K562 (cell line): ENCODE results near the gene USP48. TPM values are rescaled to one million over a fixed set of nuclear protein-coding genes. Genes with fewer than 3 reads are reported as not detected.

Experiments used
- ATAC-seq: fragments of 200-7000 bp; cut with Tn5 transposase; 3 replicates; pipeline ENCODE4 v1.9.1; 2020; ENCODE audit warnings: moderate library complexity
- BruUV-seq: library from RNA; stranded (reverse); fragments of 400-500 nt; replicated peaks from 2 replicates; lab custom pipeline; 2021; lab: Mats Ljungman, UMichigan
- CTCF ChIA-PET: fragments of 300-600 bp; formaldehyde crosslinking; extraction: SDS; loops from one replicate; lab custom pipeline; 2021; ENCODE audit warnings: low intra/inter-chr PET ratio; lab: Yijun Ruan, JAX
- POLR2A ChIA-PET: fragments of 300-600, 350-650 bp; sonication (Branson Sonifier 250); formaldehyde crosslinking; extraction: SDS; loops from one replicate; lab custom pipeline; 2021; ENCODE audit warnings: antibody characterized with exemption, inconsistent platforms; lab: Yijun Ruan, JAX
- DNase-seq, 4 experiments: peaks; one replicate each; pipeline versions ENCODE4 v3.0.0 to v3.0.0-alpha.2; 2011 to 2018; ENCODE audit warnings: low spot score in 3 of 4, mixed read lengths in 3 of 4; ENCODE audit errors: extremely low read depth in 1 of 4
- FAIRE-seq: peaks from 2 replicates; lab custom pipeline; 2011; peaks lifted over from hg19 to GRCh38; lab: Jason Lieb, UNC
- H2AFZ ChIP-seq: 2 replicates; pipeline ENCODE4 v1.6.0; 2011; ENCODE audit warnings: low read depth, low read length, control low read depth, inconsistent platforms
- H3K27ac ChIP-seq: fragments of 200-600 bp; 3 replicates; pipeline ENCODE4 v1.8.0; 2011; ENCODE audit warnings: low read depth, mild to moderate bottlenecking, control low read depth, inconsistent platforms, low read length, moderate library complexity, mixed read lengths; ENCODE audit errors: extremely low read depth
- H3K27me3 ChIP-seq, 2 experiments: fragments of 300-600 bp in 1 of 2; 2 replicates in 1 of 2; 3 replicates in 1 of 2; pipeline versions ENCODE4 v1.6.0 to v1.8.0; 2011; ENCODE audit warnings: inconsistent platforms in 2 of 2, low read length in 2 of 2, mild to moderate bottlenecking in 1 of 2, mixed read lengths in 1 of 2, moderate library complexity in 1 of 2; ENCODE audit not compliant: control insufficient read depth in 2 of 2, insufficient read depth in 2 of 2
- H3K36me3 ChIP-seq: fragments of 300-600 bp; 3 replicates; pipeline ENCODE4 v1.8.0; 2011; ENCODE audit warnings: mild to moderate bottlenecking, low read length, inconsistent platforms; ENCODE audit not compliant: control insufficient read depth, insufficient read depth
- H3K4me1 ChIP-seq, 2 experiments: fragments of 200-600 bp in 1 of 2; replicated peaks in 1 of 2; 2 replicates in 1 of 2; 3 replicates in 1 of 2; pipeline versions ENCODE4 v1.5.1 to v1.8.0; 2011; ENCODE audit warnings: inconsistent platforms in 2 of 2, low read length in 2 of 2, mild to moderate bottlenecking in 1 of 2, mixed read lengths in 1 of 2, moderate library complexity in 1 of 2; ENCODE audit not compliant: control insufficient read depth in 2 of 2, insufficient read depth in 2 of 2
- H3K4me2 ChIP-seq: 2 replicates; pipeline ENCODE4 v1.6.1; 2011; ENCODE audit warnings: low read length, control low read depth, inconsistent platforms, mixed read lengths; ENCODE audit not compliant: insufficient read depth
- H3K4me3 ChIP-seq: fragments of 200-600 bp; sonication (generic), shearing (Covaris generic); 2 replicates; pipeline ENCODE4 v1.5.1; 2016; ENCODE audit warnings: control low read depth, inconsistent platforms
- H3K79me2 ChIP-seq: fragments of 200-600 bp; 3 replicates; pipeline ENCODE4 v1.8.0; 2011; ENCODE audit warnings: low read length, inconsistent platforms; ENCODE audit not compliant: control insufficient read depth, insufficient read depth
- H3K9ac ChIP-seq, 2 experiments: 2 replicates each; pipeline versions ENCODE4 v1.6.0 to v1.6.1; 2011; ENCODE audit warnings: low read depth in 2 of 2, low read length in 2 of 2, control low read depth in 1 of 2, inconsistent platforms in 1 of 2, mild to moderate bottlenecking in 1 of 2, mixed read lengths in 1 of 2; ENCODE audit not compliant: insufficient read depth in 1 of 2
- H3K9me1 ChIP-seq: one replicate; pipeline ENCODE4 v1.6.0; 2011; ENCODE audit warnings: inconsistent platforms, mild to moderate bottlenecking, low read length, moderate library complexity; ENCODE audit not compliant: control insufficient read depth, insufficient read depth
- H3K9me3 ChIP-seq: replicated peaks from 2 replicates; pipeline ENCODE4 v1.5.1; 2011; ENCODE audit warnings: low read depth, low read length, inconsistent platforms; ENCODE audit not compliant: control insufficient read depth, insufficient read depth
- H4K20me1 ChIP-seq: replicated peaks from 2 replicates; pipeline ENCODE4 v1.6.1; 2011; ENCODE audit warnings: low read length, inconsistent platforms, mixed read lengths; ENCODE audit not compliant: control insufficient read depth, insufficient read depth
- KLF10 ChIP-seq: fragments of 250-450 bp; sonication (Bioruptor Pico); IDR thresholded peaks from 2 replicates; pipeline ENCODE4 v1.6.1; 2021; ENCODE audit warnings: matching md5 sums
- LEF1 ChIP-seq: fragments of 450-650 bp; IDR thresholded peaks from 2 replicates; pipeline ENCODE4 v1.6.1; 2016; ENCODE audit warnings: mild to moderate bottlenecking
- WGBS: fragments of 100-300 bp; shearing (Covaris generic); methylation state at CpG from one replicate; pipeline ENCODE4 v1.1.6; 2016; ENCODE audit warnings: low coverage, mixed read lengths; ENCODE audit not compliant: insufficient coverage; ENCODE audit errors: missing lambda C conversion rate; 5-methylcytosine and 5-hydroxymethylcytosine counted together
- in situ Hi-C: fragments of 300-500 bp; cut with MboI; formaldehyde crosslinking; loops from 4 replicates; pipeline ENCODE4 v1.15.0; 2018; ENCODE audit warnings: inconsistent platforms, mixed read lengths
- intact Hi-C: fragments of 100-400 bp; cut with micrococcal nuclease; formaldehyde crosslinking; loops from 2 replicates; pipeline ENCODE4 v1.14.2; 2022
- polyA plus RNA-seq, 8 experiments: library from polyadenylated mRNA; depleted of rRNA in 4 of 8; stranded (reverse) in 5 of 8; unstranded in 3 of 8; fragments of >200 nt; fragmentation: Nextera tagmentation in 2 of 8; fragmentation: Illumina TruSeq in 1 of 8; extraction: Ambion mirVana in 2 of 8; extraction: Trizol in 1 of 8; gene quantifications; 2 replicates each; pipeline versions ENCODE4 v1.2.1 to v1.2.3, GENCODE V29; 2011 to 2014; ENCODE audit warnings: inconsistent platforms in 1 of 8, missing spikeins in 1 of 8
- total RNA-seq, 7 experiments: library from RNA; depleted of rRNA in 6 of 7; stranded (reverse); fragments of >200 nt in 6 of 7; fragmentation: Illumina TruSeq in 2 of 7; extraction: Trizol in 2 of 7; gene quantifications; 2 replicates each; pipeline versions ENCODE4 v1.2.1 to v1.2.3, GENCODE V29; 2011 to 2021; ENCODE audit warnings: low replicate concordance in 1 of 7
- TF ChIP-seq, protein P1 (sequence below): fragments of 450-650 bp; IDR thresholded peaks from 2 replicates; pipeline ENCODE4 v1.6.1; 2018; ENCODE audit warnings: mild to moderate bottlenecking, low read depth; ENCODE audit not compliant: partially characterized antibody
- TF ChIP-seq, protein P2 (sequence below), 2 experiments: fragments of 450-650 bp; conservative IDR thresholded peaks; 2 replicates each; pipeline ENCODE4 v1.6.1; 2017; ENCODE audit warnings: mild to moderate bottlenecking in 2 of 2, moderate library complexity in 2 of 2
- TF ChIP-seq, protein P3 (sequence below): IDR thresholded peaks from 2 replicates; pipeline ENCODE4 v1.6.1; 2014; ENCODE audit warnings: antibody characterized with exemption
- TF ChIP-seq, protein P4 (sequence below): fragments of 200-800 bp; sonication (Bioruptor generic); IDR thresholded peaks from 2 replicates; pipeline ENCODE4 v1.6.1; 2017; ENCODE audit warnings: missing genetic modification characterization, missing compliant biosample characterization

USP48 gene
- total and polyA plus RNA-seq, 9 of the 15 experiments (the other 6 are each of a cell fraction or from before 2014, with no cell fraction given), result 23.3 to 123 (median 106) TPM

DNA sequence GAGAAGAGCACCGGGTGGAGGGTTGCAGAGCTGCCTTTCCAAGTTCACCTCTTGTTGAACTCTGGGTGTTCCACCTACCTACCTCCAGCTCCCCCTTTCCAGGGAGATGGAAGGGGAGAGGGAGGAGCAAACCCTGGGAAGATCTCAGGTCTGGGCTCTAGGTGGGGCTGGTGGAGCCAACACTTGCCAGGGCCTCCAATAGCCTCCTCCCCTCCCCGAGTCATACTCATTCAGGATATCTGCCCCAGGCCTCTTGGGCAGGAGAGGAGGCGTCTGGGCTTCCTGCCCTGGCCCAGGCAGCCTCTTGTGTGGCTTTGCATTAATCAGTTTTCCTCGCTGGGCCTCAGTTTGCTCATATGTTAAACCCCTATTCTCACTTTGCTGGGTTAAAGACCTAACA, 127.2 kb downstream of the USP48 start:
- ChIA-PET CTCF (no interaction called here), POLR2A (interaction anchor here (0.5 to 2.0 kb wide), 8 partner anchors 9 to 398 kb away, joined by 3 to 5 read pairs (median 3); no protein-coding TSS in a partner anchor)
- ATAC-seq (peak; percentile 59), FAIRE-seq (peak; percentile 49), DNase-seq (peak; percentile 49 to 75 (median 60))
- in situ Hi-C loops, result loop anchor here (5.0 to 25.0 kb wide), 3 partner anchors 143 to 401 kb away; partner anchors contain the start of gene ALPL
- Histone ChIP-seq H3K9me3 (no peaks in the 10 kb centered on the region), H4K20me1 (peaks cover 41% of the 10 kb centered on the region), H3K4me3 (no peak overlapping the region), H3K27ac (no peak overlapping the region), H3K9me1 (peaks cover 7% of the 10 kb centered on the region), H2AFZ (no peak overlapping the region), H3K27me3 (no peaks in the 10 kb centered on the region; a peak in 1 of 5 replicates), H3K79me2 (peaks cover 7% of the 10 kb centered on the region), H3K4me1 (peaks cover 24 to 48% of the 10 kb centered on the region in 2 experiments; a peak in 4 of 5 replicates), H3K9ac (peak overlapping the region in 1 of 2 experiments; percentile 5; a peak in 1 of 4 replicates), H3K36me3 (no peaks in the 10 kb centered on the region), H3K4me2 (no peak overlapping the region)
- intact Hi-C loops, result loop anchor here (5.0 kb wide), 4 partner anchors 143 to 418 kb away; no protein-coding TSS in a partner anchor
- 26% methylated on average over 4 of the region's 4 CpGs for WGBS
- BruUV-seq, result no TSS peak
- TF ChIP-seq, protein P1, sequence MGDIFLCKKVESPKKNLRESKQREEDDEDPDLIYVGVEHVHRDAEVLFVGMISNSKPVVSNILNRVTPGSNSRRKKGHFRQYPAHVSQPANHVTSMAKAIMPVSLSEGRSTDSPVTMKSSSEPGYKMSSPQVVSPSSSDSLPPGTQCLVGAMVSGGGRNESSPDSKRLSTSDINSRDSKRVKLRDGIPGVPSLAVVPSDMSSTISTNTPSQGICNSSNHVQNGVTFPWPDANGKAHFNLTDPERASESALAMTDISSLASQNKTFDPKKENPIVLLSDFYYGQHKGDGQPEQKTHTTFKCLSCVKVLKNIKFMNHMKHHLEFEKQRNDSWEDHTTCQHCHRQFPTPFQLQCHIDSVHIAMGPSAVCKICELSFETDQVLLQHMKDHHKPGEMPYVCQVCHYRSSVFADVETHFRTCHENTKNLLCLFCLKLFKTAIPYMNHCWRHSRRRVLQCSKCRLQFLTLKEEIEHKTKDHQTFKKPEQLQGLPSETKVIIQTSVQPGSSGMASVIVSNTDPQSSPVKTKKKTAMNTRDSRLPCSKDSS, result no peak
- TF ChIP-seq KLF10 (no peak), LEF1 (no peak)
- TF ChIP-seq, protein P2, sequence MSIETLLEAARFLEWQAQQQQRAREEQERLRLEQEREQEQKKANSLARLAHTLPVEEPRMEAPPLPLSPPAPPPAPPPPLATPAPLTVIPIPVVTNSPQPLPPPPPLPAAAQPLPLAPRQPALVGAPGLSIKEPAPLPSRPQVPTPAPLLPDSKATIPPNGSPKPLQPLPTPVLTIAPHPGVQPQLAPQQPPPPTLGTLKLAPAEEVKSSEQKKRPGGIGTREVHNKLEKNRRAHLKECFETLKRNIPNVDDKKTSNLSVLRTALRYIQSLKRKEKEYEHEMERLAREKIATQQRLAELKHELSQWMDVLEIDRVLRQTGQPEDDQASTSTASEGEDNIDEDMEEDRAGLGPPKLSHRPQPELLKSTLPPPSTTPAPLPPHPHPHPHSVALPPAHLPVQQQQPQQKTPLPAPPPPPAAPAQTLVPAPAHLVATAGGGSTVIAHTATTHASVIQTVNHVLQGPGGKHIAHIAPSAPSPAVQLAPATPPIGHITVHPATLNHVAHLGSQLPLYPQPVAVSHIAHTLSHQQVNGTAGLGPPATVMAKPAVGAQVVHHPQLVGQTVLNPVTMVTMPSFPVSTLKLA (conservative IDR thresholded peaks at IDR 0.05), result no peak
- TF ChIP-seq, protein P3, sequence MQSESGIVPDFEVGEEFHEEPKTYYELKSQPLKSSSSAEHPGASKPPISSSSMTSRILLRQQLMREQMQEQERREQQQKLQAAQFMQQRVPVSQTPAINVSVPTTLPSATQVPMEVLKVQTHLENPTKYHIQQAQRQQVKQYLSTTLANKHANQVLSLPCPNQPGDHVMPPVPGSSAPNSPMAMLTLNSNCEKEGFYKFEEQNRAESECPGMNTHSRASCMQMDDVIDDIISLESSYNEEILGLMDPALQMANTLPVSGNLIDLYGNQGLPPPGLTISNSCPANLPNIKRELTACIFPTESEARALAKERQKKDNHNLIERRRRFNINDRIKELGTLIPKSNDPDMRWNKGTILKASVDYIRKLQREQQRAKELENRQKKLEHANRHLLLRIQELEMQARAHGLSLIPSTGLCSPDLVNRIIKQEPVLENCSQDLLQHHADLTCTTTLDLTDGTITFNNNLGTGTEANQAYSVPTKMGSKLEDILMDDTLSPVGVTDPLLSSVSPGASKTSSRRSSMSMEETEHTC, result no peak
- TF ChIP-seq, protein P4, sequence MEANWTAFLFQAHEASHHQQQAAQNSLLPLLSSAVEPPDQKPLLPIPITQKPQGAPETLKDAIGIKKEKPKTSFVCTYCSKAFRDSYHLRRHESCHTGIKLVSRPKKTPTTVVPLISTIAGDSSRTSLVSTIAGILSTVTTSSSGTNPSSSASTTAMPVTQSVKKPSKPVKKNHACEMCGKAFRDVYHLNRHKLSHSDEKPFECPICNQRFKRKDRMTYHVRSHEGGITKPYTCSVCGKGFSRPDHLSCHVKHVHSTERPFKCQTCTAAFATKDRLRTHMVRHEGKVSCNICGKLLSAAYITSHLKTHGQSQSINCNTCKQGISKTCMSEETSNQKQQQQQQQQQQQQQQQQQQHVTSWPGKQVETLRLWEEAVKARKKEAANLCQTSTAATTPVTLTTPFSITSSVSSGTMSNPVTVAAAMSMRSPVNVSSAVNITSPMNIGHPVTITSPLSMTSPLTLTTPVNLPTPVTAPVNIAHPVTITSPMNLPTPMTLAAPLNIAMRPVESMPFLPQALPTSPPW, result peak; percentile 12; the same call in 1 of the 2 replicates
